Stimulated activated CD4-positive, alpha-beta T cell treated with anti-CD3 and anti-CD28 coated beads, Interleukin-2, amount 100 ng/mL, for 48 hours (primary cell): Measurements from ENCODE around the gene EBF3.

ENCODE experiments used
- DNase-seq, 2 donors: peaks; one replicate each; pipeline ENCODE4 v3.0.0-alpha.2; 2020

Gene EBF3

DNA sequence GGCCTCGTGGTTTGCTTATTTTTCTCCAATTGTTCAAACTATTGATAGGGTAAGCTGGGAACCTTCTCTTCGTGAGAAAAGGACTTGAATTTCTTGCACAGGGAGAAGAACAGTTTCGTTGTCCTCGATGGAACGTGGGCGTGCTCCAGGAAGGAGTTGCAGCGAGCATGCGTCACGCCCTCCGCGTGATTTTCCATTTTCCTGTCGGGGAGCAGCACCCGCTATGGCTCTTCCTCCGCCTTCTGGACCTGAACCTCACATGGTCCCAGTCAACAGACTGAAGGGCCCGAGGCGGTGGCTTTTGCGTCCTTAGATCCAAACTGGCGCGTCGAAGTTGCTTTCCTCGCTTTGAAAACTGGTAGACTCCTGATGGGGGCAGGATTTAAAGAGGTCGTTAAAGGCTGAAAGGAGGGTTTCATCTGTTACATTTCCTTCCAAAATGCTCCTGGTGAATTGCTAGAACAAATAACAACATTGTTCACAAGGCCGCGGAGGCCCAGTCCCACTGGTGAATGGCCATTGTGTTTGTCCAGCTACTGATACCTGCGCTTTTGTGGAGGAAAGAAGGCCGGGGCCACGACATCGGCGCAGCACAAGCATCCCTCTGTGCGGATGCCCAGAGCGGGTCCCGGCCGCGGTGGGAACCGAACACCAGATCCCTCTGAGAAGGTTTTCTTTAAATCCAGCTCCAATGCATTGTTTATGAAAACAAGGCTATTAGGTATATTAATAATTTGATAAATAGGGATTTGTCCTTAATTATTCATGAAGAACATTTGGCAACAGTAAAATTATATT is 75.9 kb downstream of the EBF3 start:
- no peak for DNase-seq

GRCh38 chr10:129887381-129887905 is 76.6 kb downstream of the EBF3 start:
- no peak for DNase-seq

DNA sequence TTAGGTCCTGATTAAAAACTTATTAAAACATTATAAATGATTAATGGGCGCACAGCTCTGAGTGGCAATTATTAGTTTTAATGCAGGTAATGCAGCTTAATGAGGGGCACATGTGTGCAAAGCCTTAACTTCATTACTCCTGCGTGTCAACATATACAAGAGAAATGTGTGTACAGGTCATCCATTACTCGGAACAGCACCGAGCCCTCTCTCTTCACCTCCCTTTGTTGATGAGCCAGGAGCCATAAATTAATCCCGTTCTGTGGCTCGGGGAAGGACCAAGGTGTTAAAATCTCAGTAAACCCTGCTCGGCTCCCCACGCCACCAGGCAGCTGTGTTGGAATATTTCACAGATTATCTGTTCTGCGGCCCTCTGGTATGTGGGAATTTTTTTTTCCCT is 77.8 kb downstream of the EBF3 start:
- no peak for DNase-seq

GRCh38 chr10:129885526-129885925 is 78.5 kb downstream of the EBF3 start:
- DNase-seq: no peak

GRCh38 chr10:129884398-129885078 is 79.5 kb downstream of the EBF3 start:
- no peak for DNase-seq

DNA sequence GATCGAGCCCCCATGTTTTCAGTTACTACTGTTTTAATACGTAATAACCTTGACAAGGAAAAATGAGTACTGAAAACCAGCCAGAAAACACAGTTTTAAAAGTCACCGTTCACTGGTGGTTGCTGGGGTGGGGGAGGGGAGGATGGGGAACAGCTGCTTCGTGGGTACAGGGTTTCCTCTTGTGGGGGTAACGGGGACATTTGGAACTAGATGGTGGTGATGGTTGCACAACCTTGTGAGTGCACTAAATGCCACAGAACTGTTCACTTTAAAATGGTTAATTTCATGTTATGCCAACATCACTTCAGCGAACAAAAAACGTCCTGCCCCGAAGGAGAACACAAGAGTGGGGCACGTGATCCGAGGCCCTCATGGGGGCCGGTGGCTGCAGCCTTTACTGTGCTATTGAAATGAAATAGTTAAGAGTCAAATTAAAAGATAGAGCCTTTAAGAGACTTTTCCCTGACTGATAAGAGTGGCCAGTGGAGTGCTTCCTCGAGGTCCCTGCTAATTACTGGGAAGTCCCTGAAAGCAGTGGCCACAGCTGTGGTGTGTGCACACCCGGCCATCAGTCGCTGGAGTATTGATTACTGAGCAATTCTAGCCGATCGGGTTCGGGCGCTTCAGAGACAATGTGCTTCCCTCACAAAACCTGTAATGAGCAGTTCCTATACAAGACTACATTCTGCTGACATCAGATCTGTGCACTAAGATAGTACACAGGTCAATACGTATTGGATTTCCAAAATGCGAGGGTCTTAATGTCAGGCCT is 80.3 kb downstream of the EBF3 start:
- DNase-seq: no peak

DNA sequence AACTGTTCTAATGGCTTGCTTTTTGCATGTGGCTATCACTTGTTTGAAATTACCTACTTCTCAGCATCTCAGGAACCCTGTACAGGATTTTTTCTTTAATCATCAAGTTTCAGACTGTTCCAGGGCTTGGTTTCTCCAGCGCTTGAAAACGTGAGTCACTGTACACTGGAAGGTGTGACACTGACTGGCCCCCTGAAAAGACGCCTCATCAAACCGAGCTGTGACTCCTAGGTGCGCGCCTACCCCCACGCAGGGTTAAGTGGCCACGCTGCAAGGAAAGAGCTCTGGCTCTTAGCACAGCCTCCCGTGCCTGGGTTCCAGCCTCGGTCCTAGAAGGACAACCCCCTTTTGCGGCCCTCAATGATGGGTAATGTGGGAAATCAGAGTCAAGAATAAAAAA is 81.0 kb downstream of the EBF3 start:
- no peak for DNase-seq

DNA sequence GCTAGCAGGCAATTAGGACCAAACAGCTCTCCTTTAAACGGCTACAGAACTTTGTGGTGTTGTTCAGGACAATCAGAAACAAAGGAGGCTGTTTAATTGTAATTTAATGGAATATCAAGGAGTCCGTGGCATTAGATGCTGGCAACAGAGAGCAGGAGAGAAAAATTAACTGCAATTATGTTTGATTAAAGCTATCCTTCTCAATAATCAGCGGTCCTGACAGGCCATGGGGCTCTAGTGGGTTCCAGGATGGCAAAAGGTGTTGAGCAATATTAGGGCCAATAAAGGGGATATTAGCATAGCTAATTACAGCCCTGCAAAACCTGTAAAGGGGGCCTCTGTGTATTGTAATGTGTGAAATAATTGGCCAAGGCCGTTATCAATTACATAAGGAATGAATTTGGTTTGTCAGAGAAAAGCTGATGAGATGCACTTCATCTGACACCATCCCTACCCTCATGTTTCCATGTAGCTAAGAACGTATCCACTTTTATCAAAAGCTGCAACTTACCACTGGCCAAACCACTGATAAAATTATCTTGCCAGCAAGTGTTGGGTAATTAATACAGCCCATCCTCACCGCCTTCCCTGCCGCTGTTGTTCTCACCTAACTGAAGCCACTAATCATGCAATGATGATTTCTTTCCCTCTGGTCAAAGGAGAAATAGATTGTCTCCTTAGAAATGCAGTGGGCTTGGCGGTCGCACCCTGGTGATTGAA is 81.6 kb downstream of the EBF3 start:
- DNase-seq: no peak

- DNase-seq: no peak
Observed at GRCh38 chr10:129881641-129882040, 82.4 kb downstream of the EBF3 start.

DNA sequence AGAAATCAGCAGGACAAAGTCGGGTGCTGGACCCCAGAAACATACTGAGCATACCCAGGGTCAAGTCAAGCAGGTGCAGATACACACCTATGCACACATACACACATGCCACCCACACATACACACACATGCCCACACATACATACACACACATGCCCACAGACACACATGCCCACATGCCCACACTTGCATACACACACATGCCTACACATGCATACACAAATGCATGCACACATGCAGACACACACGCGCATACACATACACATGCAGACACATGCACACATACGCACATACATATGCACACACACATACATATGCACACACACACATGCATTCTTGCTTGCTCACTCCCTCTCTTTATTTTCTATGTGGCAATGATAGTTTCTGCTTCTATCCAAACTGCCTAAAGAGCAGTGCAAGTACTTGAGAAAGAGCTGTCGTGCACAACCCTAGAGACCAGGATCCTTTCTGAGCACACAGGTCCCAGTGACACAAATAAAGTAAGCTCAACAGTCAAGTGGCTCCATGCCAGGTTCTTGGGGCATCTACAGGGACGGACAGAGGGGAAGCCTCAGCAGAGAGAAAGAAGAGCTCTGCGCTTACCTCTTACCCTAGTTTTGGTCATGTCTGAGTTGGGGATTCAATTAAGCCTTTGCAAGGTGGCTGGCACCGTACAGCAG is 83.7 kb downstream of the EBF3 start:
- DNase-seq: no peak

- no peak for DNase-seq
Observed at GRCh38 chr10:129879655-129880054, 84.4 kb downstream of the EBF3 start.

GRCh38 chr10:129878835-129879234 is 85.2 kb downstream of the EBF3 start:
- DNase-seq: no peak

GRCh38 chr10:129877773-129878371 is 86.2 kb downstream of the EBF3 start:
- DNase-seq: peak; percentile 32 to 42

GRCh38 chr10:129876838-129877237 is 87.2 kb downstream of the EBF3 start:
- no peak for DNase-seq

DNA sequence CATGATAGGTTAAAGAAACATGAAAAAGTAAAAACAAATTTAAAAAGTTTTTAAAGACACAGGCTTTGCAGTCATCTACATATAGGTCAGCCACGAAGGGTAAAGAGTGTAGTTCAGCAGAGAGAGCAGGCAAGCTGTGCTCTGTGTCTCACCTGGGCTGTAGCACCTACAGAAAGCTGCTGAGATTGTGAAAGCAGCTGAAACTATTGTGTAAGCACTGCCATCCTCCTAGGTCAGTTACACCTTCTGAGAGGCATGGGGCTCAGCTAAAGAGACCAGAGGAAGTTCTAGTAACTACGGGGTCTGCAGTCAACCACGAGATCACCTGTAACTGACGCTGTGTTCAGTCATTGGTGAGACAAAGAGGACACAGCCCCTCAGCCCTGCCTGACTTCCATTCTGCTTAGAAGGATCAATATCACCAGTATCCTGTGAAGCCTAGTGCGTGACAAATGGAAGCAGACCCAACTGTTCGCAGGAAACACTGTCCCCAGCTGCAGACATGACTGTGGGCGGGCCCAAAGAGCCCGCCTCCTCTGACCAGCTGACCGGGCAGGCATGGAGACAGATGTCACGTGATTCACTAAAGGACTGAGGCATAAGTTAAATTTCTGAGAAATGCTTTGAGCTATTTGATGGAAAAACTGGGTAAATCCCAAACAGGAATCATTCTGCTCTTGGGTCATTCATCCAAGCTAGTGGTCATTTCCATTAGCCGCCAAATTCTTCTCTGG is 87.9 kb downstream of the EBF3 start:
- DNase-seq: no peak

GRCh38 chr10:129873351-129873750 is 90.7 kb downstream of the EBF3 start:
- no peak for DNase-seq

- no peak for DNase-seq
Observed at GRCh38 chr10:129871966-129872365, 92.1 kb downstream of the EBF3 start.

DNA sequence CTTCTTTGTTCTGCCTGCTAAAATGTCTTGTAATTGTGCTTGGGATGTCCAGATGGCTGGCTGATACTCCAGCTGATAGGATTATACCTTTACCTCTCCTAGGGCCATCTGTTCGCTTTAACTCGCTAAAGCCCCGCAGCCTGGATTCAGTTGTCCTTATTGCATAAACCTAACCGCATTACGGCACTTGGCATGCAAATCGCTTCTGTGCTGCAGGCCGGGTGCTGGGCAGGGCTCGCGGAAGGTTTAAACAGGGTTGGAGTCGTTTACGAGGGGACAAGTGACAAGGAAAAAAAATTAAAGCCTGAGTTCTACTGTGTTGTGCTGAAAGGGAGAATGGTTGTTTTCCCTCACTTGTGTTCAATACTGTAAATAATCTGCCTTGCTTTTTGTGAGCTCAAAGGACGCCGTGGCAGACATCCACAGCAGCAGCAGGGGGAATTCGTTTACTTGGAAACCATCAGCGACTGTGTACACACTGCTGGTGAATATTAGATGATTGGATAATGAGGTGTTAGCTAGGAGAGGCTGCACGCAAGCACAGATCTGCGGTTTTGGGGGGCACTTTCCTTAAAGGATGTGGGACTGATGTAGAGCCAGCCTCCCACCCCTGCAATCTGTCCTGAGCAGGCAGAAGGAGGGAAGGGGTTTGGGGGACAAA is 93.0 kb downstream of the EBF3 start:
- DNase-seq: no peak

- DNase-seq: no peak
Observed at GRCh38 chr10:129870474-129870757, 93.7 kb downstream of the EBF3 start.

DNA sequence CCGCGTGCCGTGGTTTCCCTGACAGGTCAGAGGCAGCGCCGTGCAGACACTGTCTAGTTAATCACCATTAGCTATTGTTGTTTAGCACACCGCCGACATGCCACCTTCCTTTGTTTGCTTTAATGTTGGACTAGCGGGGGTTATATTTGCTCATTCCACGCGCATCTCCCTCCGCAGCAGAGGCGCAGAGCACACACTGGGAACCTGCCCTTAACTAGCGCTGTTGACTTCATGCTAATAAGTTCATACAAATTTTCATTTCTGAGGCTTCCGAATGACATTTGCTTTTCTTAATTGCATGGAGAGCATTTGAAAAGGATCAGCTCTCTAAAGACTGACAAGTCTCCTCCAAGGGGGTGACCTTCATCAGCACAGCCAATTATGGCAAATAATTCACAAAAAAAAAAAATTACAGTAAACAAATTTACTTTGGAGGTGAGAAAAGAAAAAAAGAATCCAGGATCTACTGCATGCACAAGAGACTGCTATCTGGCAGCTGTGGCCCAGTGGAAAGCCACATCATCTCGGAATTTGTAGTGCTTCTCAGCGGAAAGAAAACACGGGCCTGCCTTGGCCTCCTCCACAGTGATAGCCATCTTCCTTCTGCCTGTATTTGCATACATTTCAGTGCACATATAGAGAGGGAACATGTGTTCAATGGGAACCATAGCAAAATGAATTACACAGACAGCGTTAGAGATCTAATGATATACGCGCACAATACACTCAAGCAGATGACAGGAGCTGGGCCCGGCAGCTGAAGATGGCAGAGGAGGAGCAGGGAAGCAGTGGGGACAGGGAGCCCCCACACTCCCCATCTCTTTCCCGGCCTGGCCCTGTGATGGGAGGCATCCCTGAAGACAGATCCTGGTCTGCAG is 94.2 kb downstream of the EBF3 start:
- DNase-seq: no peak
